NCI-H2029 (cell line): ENCODE measurements around the gene POLR1A.
A peak's percentile ranks its signal among the peaks of the same experiment; 100 is the strongest.

ENCODE experiments used
- DNase-seq: peaks from one replicate; lab custom pipeline; 2025; lab: John Stamatoyannopoulos, UW

Gene POLR1A

GRCh38 chr2:86097114-86097896 lies 8.4 kb downstream of the POLR1A start:
- no peak for DNase-seq

- no peak for DNase-seq
These were observed 11.5 kb downstream of the POLR1A start for GRCh38 chr2:86094229-86094628.

GRCh38 chr2:86087936-86088850 lies 17.5 kb downstream of the POLR1A start:
- DNase-seq, result no peak

GRCh38 chr2:86082756-86083155 lies 22.9 kb downstream of the POLR1A start:
- DNase-seq, result no peak

GRCh38 chr2:86081724-86082123 lies 24.0 kb downstream of the POLR1A start:
- DNase-seq, result no peak

GRCh38 chr2:86079981-86080911 lies 25.4 kb downstream of the POLR1A start:
- peak; percentile 47 for DNase-seq

- DNase-seq, result peak; percentile 2
These were observed 26.7 kb downstream of the POLR1A start for GRCh38 chr2:86078774-86079545.

- no peak for DNase-seq
These were observed 29.8 kb downstream of the POLR1A start for GRCh38 chr2:86075886-86076285.

GRCh38 chr2:86074811-86075210 lies 30.9 kb downstream of the POLR1A start:
- DNase-seq, result no peak

- no peak for DNase-seq
These were observed 31.4 kb downstream of the POLR1A start for GRCh38 chr2:86074256-86074655.

- DNase-seq, result peak; percentile 3
These were observed 32.5 kb downstream of the POLR1A start for GRCh38 chr2:86073225-86073624.

GRCh38 chr2:86072271-86072858 lies 33.3 kb downstream of the POLR1A start:
- peak; percentile 85 for DNase-seq

GRCh38 chr2:86070868-86071267 lies 34.8 kb downstream of the POLR1A start:
- no peak for DNase-seq

GRCh38 chr2:86069783-86070339 lies 35.8 kb downstream of the POLR1A start:
- no peak for DNase-seq

GRCh38 chr2:86069091-86069685 lies 36.5 kb downstream of the POLR1A start:
- no peak for DNase-seq

- no peak for DNase-seq
These were observed 37.0 kb downstream of the POLR1A start for GRCh38 chr2:86068648-86069047.

GRCh38 chr2:86068136-86068588 lies 37.5 kb downstream of the POLR1A start:
- DNase-seq, result peak; percentile 90

- DNase-seq, result no peak
These were observed 38.8 kb downstream of the POLR1A start for GRCh38 chr2:86066915-86067314.

- no peak for DNase-seq
These were observed 39.6 kb downstream of the POLR1A start for GRCh38 chr2:86066007-86066578.

- no peak for DNase-seq
These were observed 40.2 kb downstream of the POLR1A start for GRCh38 chr2:86065512-86065911.
